GM19372 (cell line): ENCODE measurements around the gene KCNQ1.

Source experiments
- ATAC-seq: cut with Tn5 transposase; IDR thresholded peaks from one replicate; pipeline ENCODE4 v1.9.1; 2021; ENCODE audit warnings: mild to moderate bottlenecking, low read depth, moderate library complexity; ENCODE audit not compliant: unreplicated experiment

KCNQ1 gene

GRCh38 chr11:2736577-2737225 lies 291.9 kb downstream of the KCNQ1 start:
- ATAC-seq = no peak

- no peak for ATAC-seq
These were observed 292.4 kb downstream of the KCNQ1 start for GRCh38 chr11:2737226-2737590.

GRCh38 chr11:2737866-2738265 lies 293.1 kb downstream of the KCNQ1 start:
- ATAC-seq = no peak

- ATAC-seq = no peak
These were observed 294.0 kb downstream of the KCNQ1 start for GRCh38 chr11:2738551-2739431.

GRCh38 chr11:2739531-2740274 lies 294.9 kb downstream of the KCNQ1 start:
- no peak for ATAC-seq

- ATAC-seq = no peak
These were observed 295.6 kb downstream of the KCNQ1 start for GRCh38 chr11:2740275-2740940.

GRCh38 chr11:2741006-2741376 lies 296.2 kb downstream of the KCNQ1 start:
- ATAC-seq = no peak

GRCh38 chr11:2741377-2742131 lies 296.7 kb downstream of the KCNQ1 start:
- no peak for ATAC-seq

- no peak for ATAC-seq
These were observed 297.4 kb downstream of the KCNQ1 start for GRCh38 chr11:2742201-2742600.

- ATAC-seq = no peak
These were observed 298.0 kb downstream of the KCNQ1 start for GRCh38 chr11:2742611-2743426.

GRCh38 chr11:2743427-2744110 lies 298.8 kb downstream of the KCNQ1 start:
- no peak for ATAC-seq

- ATAC-seq = no peak
These were observed 299.4 kb downstream of the KCNQ1 start for GRCh38 chr11:2744166-2744565.

- ATAC-seq = no peak
These were observed 300.7 kb downstream of the KCNQ1 start for GRCh38 chr11:2745511-2745910.

GRCh38 chr11:2746401-2747247 lies 301.8 kb downstream of the KCNQ1 start:
- ATAC-seq = no peak

- ATAC-seq = no peak
These were observed 302.6 kb downstream of the KCNQ1 start for GRCh38 chr11:2747248-2748027.

GRCh38 chr11:2748061-2748813 lies 303.4 kb downstream of the KCNQ1 start:
- no peak for ATAC-seq
